ENCODE results near the gene TPPP3.

DNA sequence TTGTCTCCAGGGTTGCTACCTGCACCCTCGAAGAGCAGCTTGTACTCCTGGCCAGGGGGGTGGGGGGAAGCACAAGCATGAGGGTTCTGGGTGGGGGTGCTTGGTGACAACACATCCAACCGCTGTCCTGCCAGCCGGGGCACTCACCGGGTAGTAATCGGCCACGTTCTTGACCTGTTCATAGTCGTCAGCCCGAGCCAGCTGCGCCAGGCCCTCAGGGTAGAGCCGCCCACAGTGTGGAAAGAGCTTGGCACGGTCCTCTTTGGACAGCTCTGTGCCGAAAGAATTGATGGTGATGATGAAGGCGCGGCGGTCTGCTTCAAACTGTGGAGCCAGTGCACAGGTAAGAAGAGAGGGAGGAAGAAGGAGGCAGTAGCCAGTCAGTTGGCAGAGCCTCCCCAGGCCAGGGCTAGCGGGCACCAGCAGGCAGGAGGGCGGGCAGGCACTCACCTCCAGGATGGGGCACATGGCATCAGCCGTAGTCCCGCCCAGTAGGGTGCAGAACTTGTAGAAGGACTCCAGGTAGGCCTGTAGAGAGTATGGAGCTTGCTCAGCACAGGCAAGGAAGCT lies 45.6 kb upstream of the TPPP3 start:
- TF ChIP-seq CTCF (IDR thresholded peaks at IDR 0.05; ENCODE audit: low read length) = no peak
- no peak for TF ChIP-seq EZH2 (IDR thresholded peaks at IDR 0.05; ENCODE audit: borderline replicate concordance, low read length)
